SJSA1 (cell line): ENCODE data around the gene TSPAN7. TPM values are rescaled to one million over a fixed set of nuclear protein-coding genes. Genes with fewer than 3 reads are reported as not detected.

ENCODE experiments used
- DNase-seq, 2 experiments: peaks; one replicate each; pipeline ENCODE4 v3.0.0-alpha.2; 2015 to 2020; ENCODE audit warnings: low spot score in 2 of 2, low read depth in 1 of 2
- H3K27ac ChIP-seq: fragments of 250-450 bp; sonication (Bioruptor Pico); 2 replicates; pipeline ENCODE4 v1.5.1; 2020; ENCODE audit warnings: mild to moderate bottlenecking, moderate library complexity
- H3K27me3 ChIP-seq: fragments of 250-450 bp; sonication (Bioruptor Pico); replicated peaks from 2 replicates; pipeline ENCODE4 v1.5.1; 2020; ENCODE audit warnings: mild to moderate bottlenecking, moderate library complexity
- H3K36me3 ChIP-seq: fragments of 250-450 bp; sonication (Bioruptor Pico); 2 replicates; pipeline ENCODE4 v1.5.1; 2020; ENCODE audit warnings: mild to moderate bottlenecking
- H3K4me1 ChIP-seq: fragments of 250-450 bp; sonication (Bioruptor Pico); replicated peaks from 2 replicates; pipeline ENCODE4 v1.6.1; 2021; ENCODE audit warnings: mild to moderate bottlenecking
- H3K4me3 ChIP-seq: fragments of 250-450 bp; sonication (Bioruptor Pico); 2 replicates; pipeline ENCODE4 v1.5.1; 2020; ENCODE audit warnings: mild to moderate bottlenecking
- H3K9me3 ChIP-seq: fragments of 250-450 bp; sonication (Bioruptor Pico); replicated peaks from 2 replicates; pipeline ENCODE4 v1.5.1; 2020; ENCODE audit warnings: mild to moderate bottlenecking
- total RNA-seq: library from RNA; depleted of rRNA; stranded (reverse); fragments of >200 nt; shearing (Covaris generic); gene quantifications from 2 replicates; pipeline ENCODE4 v1.2.3, GENCODE V29; 2014

Gene TSPAN7
- total RNA-seq, 1 experiment from 2014 or later, result 0.08 TPM

DNA sequence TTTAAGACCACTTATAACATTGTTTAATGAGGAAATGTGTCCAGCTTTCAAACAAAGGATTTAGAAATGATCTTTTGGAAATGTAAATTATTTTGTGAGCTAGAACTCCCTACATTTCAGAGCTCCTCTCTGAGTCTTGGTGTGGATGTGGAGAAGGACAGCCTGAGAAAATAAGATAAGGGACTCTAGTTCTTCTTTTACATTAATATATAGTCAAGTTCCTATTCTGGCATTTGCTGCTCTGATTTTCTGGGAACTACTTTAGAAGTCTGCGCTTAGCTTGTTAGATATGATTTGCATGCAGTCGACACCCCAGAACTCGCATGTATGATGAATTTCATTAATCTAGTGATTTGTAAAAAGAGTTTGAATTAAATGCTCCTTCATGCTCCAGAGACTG is 45.5 kb downstream of the TSPAN7 start:
- Histone ChIP-seq H3K4me1 (no peaks in the 10 kb centered on the region), H3K9me3 (no peaks in the 10 kb centered on the region), H3K27ac (no peak overlapping the region), H3K27me3 (no peaks in the 10 kb centered on the region), H3K4me3 (no peak overlapping the region), H3K36me3 (no peaks in the 10 kb centered on the region)
- DNase-seq, result no peak

DNA sequence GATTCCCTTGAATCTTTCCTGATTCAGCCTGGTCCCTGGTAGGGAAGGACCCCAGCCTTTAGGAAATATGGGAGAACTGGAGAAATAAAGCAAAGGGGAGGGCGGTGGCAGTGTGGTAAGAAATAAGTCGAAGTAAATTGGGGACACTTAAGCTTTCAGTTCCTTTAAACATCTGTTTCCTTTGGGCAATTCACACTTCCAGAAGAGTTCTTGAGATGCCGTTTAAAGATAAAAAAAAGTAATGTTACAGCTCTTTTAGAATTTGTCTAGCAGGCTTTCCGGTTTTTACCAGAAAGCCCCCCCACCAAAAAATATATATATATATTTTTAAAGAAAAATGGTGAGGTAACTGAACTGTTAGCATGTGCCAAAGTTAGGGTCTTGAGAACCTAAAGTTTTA is 46.6 kb downstream of the TSPAN7 start:
- Histone ChIP-seq H3K27me3 (no peaks in the 10 kb centered on the region), H3K27ac (no peak overlapping the region), H3K4me1 (no peaks in the 10 kb centered on the region), H3K36me3 (no peaks in the 10 kb centered on the region), H3K9me3 (no peaks in the 10 kb centered on the region), H3K4me3 (no peak overlapping the region)
- no peak for DNase-seq

- DNase-seq, result no peak
- Histone ChIP-seq H3K9me3 (no peaks in the 10 kb centered on the region), H3K27ac (no peak overlapping the region), H3K4me1 (no peaks in the 10 kb centered on the region), H3K36me3 (no peaks in the 10 kb centered on the region), H3K27me3 (no peaks in the 10 kb centered on the region), H3K4me3 (no peak overlapping the region)
Observed at GRCh38 chrX:38610849-38611248, 49.5 kb downstream of the TSPAN7 start.

DNA sequence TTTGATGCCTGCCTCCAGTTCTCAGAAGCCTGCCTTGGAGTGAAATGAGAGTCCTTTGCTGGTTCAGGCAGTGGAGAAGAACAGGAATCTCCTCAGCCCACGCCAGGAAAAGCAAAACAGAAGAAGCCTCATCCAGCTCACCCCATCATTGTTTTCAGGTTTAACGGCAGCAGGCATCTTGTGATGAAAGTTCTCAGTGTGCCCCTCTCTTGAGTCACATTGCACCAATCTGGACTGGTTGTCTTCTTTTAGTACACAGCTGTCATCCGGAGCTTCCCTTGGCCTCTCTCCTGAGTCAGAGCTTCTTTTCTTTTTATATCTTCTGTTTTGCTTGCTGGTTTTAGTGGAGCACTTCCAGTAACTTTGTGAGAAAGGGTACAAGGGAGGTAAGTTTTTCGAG is 50.9 kb downstream of the TSPAN7 start:
- H3K9me3 ChIP-seq, result no peaks in the 10 kb centered on the region
- H3K27me3 ChIP-seq, result no peaks in the 10 kb centered on the region
- no peak overlapping the region for H3K27ac ChIP-seq
- H3K4me3 ChIP-seq, result no peak overlapping the region
- no peaks in the 10 kb centered on the region for H3K4me1 ChIP-seq
- DNase-seq, result no peak
- H3K36me3 ChIP-seq, result no peaks in the 10 kb centered on the region

DNA sequence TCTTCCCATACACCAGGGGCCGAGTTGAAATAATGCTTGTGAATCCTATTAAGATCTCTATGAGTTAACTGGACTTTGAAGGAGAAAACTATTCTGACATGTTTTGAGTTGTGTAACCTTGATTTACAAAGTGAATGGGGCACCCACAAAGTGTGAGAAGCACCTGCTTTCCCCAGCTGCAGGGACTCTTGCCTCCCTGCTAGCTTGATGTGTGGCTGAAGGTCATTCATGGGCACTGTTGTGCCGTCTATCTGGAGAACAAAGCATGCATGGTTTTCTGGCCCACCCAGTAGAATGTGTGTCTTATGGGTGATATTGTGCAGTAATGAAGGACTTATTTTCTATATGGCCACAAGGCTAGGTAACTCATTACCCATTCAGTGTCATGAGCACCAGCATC is 53.1 kb downstream of the TSPAN7 start:
- no peak overlapping the region for H3K27ac ChIP-seq
- DNase-seq, result no peak
- H3K9me3 ChIP-seq, result no peaks in the 10 kb centered on the region
- H3K27me3 ChIP-seq, result no peaks in the 10 kb centered on the region
- no peaks in the 10 kb centered on the region for H3K36me3 ChIP-seq
- no peaks in the 10 kb centered on the region for H3K4me1 ChIP-seq
- H3K4me3 ChIP-seq, result no peak overlapping the region

DNA sequence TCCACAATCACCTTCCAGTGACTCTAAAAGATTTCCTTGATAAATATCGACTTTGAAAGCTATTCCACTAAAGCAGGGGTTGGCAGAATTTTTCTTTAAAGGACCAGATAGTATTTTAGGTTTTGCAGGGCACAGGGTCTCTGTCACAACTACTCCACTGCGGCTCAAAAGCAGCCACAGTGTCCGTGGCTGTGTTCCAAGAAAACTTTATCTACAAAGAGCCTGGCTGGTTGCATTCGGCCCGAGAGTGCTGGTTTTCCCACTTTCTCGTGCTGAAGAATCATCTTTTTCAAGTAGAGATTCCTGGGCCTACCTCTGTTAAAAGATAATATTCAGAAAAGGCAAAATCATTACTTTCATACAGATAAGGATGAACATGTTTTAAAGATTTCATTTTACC is 55.6 kb downstream of the TSPAN7 start:
- H3K4me3 ChIP-seq, result no peak overlapping the region
- no peaks in the 10 kb centered on the region for H3K9me3 ChIP-seq
- no peak for DNase-seq
- H3K36me3 ChIP-seq, result no peaks in the 10 kb centered on the region
- H3K27me3 ChIP-seq, result no peaks in the 10 kb centered on the region
- no peaks in the 10 kb centered on the region for H3K4me1 ChIP-seq
- H3K27ac ChIP-seq, result no peak overlapping the region

DNA sequence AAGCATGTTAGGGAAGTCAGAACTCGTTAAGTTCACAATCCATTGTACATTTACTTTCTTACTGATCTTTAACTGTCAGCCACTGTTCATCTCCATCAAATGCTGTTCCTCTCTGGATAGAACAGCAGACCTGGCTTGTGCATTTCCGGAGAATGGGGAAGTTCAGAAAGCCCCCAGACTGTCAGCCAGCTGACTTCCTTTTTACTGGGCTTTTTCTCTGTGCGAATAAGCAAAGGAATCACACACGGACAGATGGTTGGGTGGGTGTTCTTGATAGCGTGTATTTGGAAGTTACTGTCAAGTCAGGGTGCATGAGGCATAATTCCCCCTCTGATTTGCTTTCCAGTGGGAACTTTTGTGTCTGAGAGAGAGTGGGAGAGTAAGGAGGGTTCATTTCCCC is 56.8 kb downstream of the TSPAN7 start:
- H3K4me3 ChIP-seq, result no peak overlapping the region
- DNase-seq, result no peak
- no peaks in the 10 kb centered on the region for H3K36me3 ChIP-seq
- H3K9me3 ChIP-seq, result no peaks in the 10 kb centered on the region
- H3K27ac ChIP-seq, result no peak overlapping the region
- H3K27me3 ChIP-seq, result no peaks in the 10 kb centered on the region
- no peaks in the 10 kb centered on the region for H3K4me1 ChIP-seq

GRCh38 chrX:38620623-38621022 is 59.3 kb downstream of the TSPAN7 start:
- Histone ChIP-seq H3K4me3 (no peak overlapping the region), H3K27me3 (no peaks in the 10 kb centered on the region), H3K36me3 (no peaks in the 10 kb centered on the region), H3K9me3 (no peaks in the 10 kb centered on the region), H3K27ac (no peak overlapping the region), H3K4me1 (no peaks in the 10 kb centered on the region)
- DNase-seq, result no peak

DNA sequence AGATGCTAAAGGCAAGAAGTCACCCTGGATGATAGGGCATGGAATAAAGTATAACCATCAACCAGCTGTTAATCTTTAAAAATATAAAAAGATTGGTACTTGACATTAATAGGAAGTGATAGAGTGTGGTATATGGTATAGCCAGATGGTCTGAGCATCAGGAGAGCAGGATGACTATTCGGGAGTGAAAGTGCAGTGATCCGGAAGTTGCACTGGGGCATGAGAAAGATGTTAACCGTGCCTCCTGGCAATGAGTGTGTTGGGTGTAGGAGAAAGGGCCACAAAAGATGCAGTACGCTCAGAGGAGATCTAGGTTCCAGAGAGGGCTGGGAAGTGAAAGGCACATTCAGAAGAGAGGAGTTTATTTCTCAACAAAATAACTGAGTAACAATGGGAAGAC is 65.0 kb downstream of the TSPAN7 start:
- Histone ChIP-seq H3K4me3 (no peak overlapping the region), H3K27me3 (no peaks in the 10 kb centered on the region), H3K9me3 (no peaks in the 10 kb centered on the region), H3K36me3 (no peaks in the 10 kb centered on the region), H3K27ac (no peak overlapping the region), H3K4me1 (no peaks in the 10 kb centered on the region)
- DNase-seq, result no peak

DNA sequence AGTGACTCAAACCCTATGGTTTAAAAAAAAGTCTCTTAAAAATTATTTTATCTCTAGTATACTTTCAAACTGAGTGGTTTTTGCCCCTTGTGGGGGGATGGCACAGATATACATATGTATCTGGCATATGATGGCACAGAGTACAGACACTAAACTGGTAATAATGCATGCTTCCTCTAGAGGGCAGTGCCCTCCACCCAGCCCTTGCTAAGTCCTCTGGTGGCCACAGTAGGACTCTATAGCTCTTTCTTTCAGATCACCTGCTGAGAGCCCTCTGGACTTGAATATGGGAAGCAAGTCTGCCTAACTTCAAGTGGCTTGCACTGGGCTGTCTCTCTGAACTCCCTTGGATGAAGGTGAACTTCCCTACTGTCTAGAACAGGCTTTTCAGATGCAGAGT is 66.3 kb downstream of the TSPAN7 start:
- DNase-seq, result peak in 1 of 2 experiments; percentile 30
- Histone ChIP-seq H3K27ac (no peak overlapping the region), H3K4me1 (no peaks in the 10 kb centered on the region), H3K27me3 (no peaks in the 10 kb centered on the region), H3K4me3 (no peak overlapping the region), H3K36me3 (no peaks in the 10 kb centered on the region), H3K9me3 (no peaks in the 10 kb centered on the region)

DNA sequence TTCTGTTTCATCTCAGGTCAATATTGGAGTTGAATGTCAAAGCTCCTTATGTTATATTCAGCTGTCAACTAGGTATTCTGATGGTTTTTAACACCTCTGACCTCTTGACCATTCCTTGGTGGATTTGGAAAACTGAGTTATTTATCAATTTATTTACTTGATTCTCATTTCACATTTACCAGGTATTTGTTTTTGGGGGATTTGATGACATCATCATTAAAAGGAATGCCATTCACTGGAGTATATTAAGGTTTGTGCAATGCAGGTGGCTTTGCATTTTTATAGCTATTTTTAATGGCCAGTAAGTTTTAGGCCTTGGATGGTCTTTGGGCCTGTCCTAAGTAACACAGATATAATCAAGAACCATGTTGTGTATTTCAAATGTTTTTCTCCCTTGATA is 67.2 kb downstream of the TSPAN7 start:
- DNase-seq, result no peak
- Histone ChIP-seq H3K4me1 (no peaks in the 10 kb centered on the region), H3K36me3 (no peaks in the 10 kb centered on the region), H3K4me3 (no peak overlapping the region), H3K27ac (no peak overlapping the region), H3K9me3 (no peaks in the 10 kb centered on the region), H3K27me3 (no peaks in the 10 kb centered on the region)

DNA sequence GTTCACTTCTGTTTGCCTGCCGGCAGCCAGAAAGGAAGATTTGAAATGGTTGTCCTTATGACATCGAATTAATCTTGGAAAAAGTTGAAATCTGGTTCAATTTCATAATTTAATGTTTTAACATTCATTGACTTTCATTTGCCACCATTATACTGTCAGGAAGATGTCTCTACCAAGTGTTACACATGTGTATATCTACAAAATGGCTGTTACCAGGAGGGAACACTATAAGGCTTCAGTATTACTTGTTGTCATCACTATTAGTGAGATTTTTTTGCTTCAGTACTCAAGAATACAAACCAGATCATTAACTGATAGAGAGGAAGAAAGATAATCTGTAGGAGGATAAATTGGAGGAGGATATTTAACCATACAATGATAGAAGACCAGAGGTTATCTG is 71.2 kb downstream of the TSPAN7 start:
- Histone ChIP-seq H3K9me3 (no peaks in the 10 kb centered on the region), H3K4me1 (peaks cover 14% of the 10 kb centered on the region), H3K4me3 (no peak overlapping the region), H3K27ac (no peak overlapping the region), H3K27me3 (no peaks in the 10 kb centered on the region), H3K36me3 (no peaks in the 10 kb centered on the region)
- no peak for DNase-seq

DNA sequence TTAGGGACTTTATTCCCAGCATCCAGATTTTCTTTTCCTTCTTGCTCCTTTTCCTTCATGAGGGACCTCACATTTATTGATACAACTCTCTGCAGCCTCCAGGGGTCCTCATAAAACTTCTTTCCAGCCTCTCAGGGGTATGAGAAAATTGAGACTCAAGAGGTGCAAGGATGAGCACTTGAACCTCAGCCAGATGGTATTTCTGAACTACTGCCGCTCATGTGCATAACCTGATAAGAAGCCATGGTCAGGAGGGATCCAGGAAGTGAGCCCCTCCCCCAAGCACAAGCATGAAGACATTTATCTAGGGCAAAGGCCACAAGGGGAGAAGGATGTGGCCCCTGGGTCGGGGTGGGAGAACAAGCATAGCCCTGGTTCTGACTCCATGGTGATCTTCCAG is 73.3 kb downstream of the TSPAN7 start:
- H3K27me3 ChIP-seq, result no peaks in the 10 kb centered on the region
- H3K4me3 ChIP-seq, result no peak overlapping the region
- H3K9me3 ChIP-seq, result no peaks in the 10 kb centered on the region
- no peak for DNase-seq
- H3K4me1 ChIP-seq, result peaks cover 31% of the 10 kb centered on the region
- H3K36me3 ChIP-seq, result no peaks in the 10 kb centered on the region
- H3K27ac ChIP-seq, result no peak overlapping the region

- Histone ChIP-seq H3K9me3 (no peaks in the 10 kb centered on the region), H3K27ac (peak overlapping the region; percentile 51), H3K27me3 (no peaks in the 10 kb centered on the region), H3K4me3 (no peak overlapping the region), H3K4me1 (peaks cover 31% of the 10 kb centered on the region), H3K36me3 (no peaks in the 10 kb centered on the region)
- DNase-seq, result peak; percentile 71 to 77
Observed at GRCh38 chrX:38636949-38637819, 75.8 kb downstream of the TSPAN7 start.
